Natural killer cell (primary cell): Measurements from ENCODE around the gene RNF186. TPM values are rescaled to one million over a fixed set of nuclear protein-coding genes. Genes with fewer than 3 reads are reported as not detected.

ENCODE experiments used
- ATAC-seq, 3 donors: fragments of 150-1000 bp in 2 of 3; fragments of 200-7000 bp in 1 of 3; cut with Tn5 transposase; 1 replicate in 1 of 3; 2 replicates in 2 of 3; pipeline ENCODE4 v1.10.0; 2021; ENCODE audit warnings: mild to moderate bottlenecking in 2 of 3, moderate library complexity in 2 of 3
- DNase-seq, 2 donors: peaks; one replicate each; pipeline versions ENCODE4 v3.0.0 to v3.0.0-alpha.2; 2013 to 2021; ENCODE audit warnings: mixed read lengths in 1 of 2
- H3K27ac ChIP-seq: one replicate; pipeline ENCODE4 v1.5.1; 2013; ENCODE audit warnings: mild to moderate bottlenecking, low read length
- H3K27me3 ChIP-seq: one replicate; pipeline ENCODE4 v1.6.1; 2013; ENCODE audit warnings: low read length; ENCODE audit not compliant: control insufficient read depth, insufficient read depth
- H3K36me3 ChIP-seq: one replicate; pipeline ENCODE4 v1.6.1; 2013; ENCODE audit warnings: low read length; ENCODE audit not compliant: control insufficient read depth, insufficient read depth
- H3K4me1 ChIP-seq: one replicate; pipeline ENCODE4 v1.6.1; 2013; ENCODE audit warnings: low read length; ENCODE audit not compliant: control insufficient read depth, insufficient read depth
- H3K4me3 ChIP-seq: one replicate; pipeline ENCODE4 v1.5.1; 2013; ENCODE audit warnings: low read length
- H3K9me3 ChIP-seq: one replicate; pipeline ENCODE4 v1.6.1; 2013; ENCODE audit warnings: low read length; ENCODE audit not compliant: control insufficient read depth, insufficient read depth
- H3K27ac Mint-ChIP-seq, 2 donors: one replicate each; pipeline ENCODE4 v1.8.0; 2022; ENCODE audit warnings: mild to moderate bottlenecking in 2 of 2, mixed read lengths in 2 of 2, moderate library complexity in 1 of 2
- H3K27me3 Mint-ChIP-seq, 2 donors: one replicate each; pipeline ENCODE4 v1.8.0; 2022; ENCODE audit warnings: low read depth in 2 of 2, mixed read lengths in 2 of 2
- H3K36me3 Mint-ChIP-seq: one replicate; pipeline ENCODE4 v1.8.0; 2022; ENCODE audit warnings: mixed read lengths
- H3K4me1 Mint-ChIP-seq, 2 donors: one replicate each; pipeline ENCODE4 v1.8.0; 2022; ENCODE audit warnings: mixed read lengths in 2 of 2
- H3K4me3 Mint-ChIP-seq: one replicate; pipeline ENCODE4 v1.8.0; 2022; ENCODE audit warnings: mild to moderate bottlenecking, moderate library complexity, mixed read lengths
- H3K9me3 Mint-ChIP-seq, 2 donors: one replicate each; pipeline ENCODE4 v1.8.0; 2022; ENCODE audit warnings: mixed read lengths in 2 of 2
- WGBS: methylation state at CpG from one replicate; pipeline ENCODE4 v1.1.7; 2013; ENCODE audit warnings: missing lambda C conversion rate; ENCODE audit not compliant: insufficient coverage; 5-methylcytosine and 5-hydroxymethylcytosine counted together
- intact Hi-C: fragments of 100-400 bp; cut with micrococcal nuclease; formaldehyde crosslinking; loops from one replicate; pipeline ENCODE4 v1.14.2; 2022
- total RNA-seq, 4 donors: library from RNA; stranded (reverse); fragments of 120-200 nt in 1 of 4; gene quantifications; one replicate each; pipeline versions ENCODE4 v1.2.3 to v1.2.4, GENCODE V29; 2013 to 2022
- TF ChIP-seq, protein P1 (sequence below): fragments of 200-600 bp; IDR thresholded peaks from one replicate; pipeline ENCODE4 v1.8.0; 2022; ENCODE audit warnings: antibody characterized with exemption

Gene RNF186
- total RNA-seq, 3 donors from 2014 or later (not counting 1 experiment from before 2014, with no cell fraction given), result not detected

DNA sequence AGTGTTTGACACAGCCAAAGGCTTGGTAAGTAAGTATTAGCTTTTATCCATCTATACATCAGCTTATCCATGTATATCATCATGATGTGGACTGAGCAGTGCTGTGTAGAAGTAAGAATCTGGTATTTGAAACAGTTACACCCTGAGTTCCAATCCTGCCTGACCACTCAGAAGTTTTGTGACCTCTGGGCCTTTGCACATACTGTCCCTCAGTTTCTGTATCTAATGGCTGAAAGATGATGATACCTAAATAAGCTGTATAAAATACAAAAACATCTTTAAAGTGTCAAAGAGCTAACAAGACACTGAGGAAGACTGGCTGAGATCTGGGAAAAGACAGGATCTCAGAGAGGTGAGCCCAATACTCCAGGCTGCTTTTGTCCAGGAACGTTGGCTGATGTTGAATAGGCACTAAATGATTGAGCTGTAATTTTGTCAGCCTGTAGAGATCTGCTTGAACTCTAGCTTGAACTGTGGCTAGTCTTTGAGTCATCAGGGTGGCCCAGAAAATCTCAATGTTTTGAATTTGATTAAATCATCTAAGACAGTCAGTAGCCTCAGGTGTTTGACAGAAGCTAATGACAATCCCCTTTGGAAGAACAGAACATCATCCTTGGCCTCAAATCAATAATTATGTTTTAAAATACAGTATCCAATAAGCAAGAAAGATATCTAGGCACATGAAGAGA, 46.9 kb upstream of the RNF186 start:
- ATAC-seq (no peak), DNase-seq (no peak)
- peaks cover 5% of the 10 kb centered on the region for H3K27me3 ChIP-seq
- H3K4me3 ChIP-seq, result no peak overlapping the region
- WGBS, result 85% methylated on average over 1 of the region's 1 CpG
- Mint-ChIP-seq H3K27ac (no peak overlapping the region), H3K9me3 (no peaks in the 10 kb centered on the region), H3K4me1 (no peaks in the 10 kb centered on the region), H3K27me3 (peaks cover 26 to 42% of the 10 kb centered on the region in 2 donors), H3K4me3 (no peak overlapping the region), H3K36me3 (no peaks in the 10 kb centered on the region)
- H3K4me1 ChIP-seq, result no peaks in the 10 kb centered on the region
- TF ChIP-seq, protein P1, sequence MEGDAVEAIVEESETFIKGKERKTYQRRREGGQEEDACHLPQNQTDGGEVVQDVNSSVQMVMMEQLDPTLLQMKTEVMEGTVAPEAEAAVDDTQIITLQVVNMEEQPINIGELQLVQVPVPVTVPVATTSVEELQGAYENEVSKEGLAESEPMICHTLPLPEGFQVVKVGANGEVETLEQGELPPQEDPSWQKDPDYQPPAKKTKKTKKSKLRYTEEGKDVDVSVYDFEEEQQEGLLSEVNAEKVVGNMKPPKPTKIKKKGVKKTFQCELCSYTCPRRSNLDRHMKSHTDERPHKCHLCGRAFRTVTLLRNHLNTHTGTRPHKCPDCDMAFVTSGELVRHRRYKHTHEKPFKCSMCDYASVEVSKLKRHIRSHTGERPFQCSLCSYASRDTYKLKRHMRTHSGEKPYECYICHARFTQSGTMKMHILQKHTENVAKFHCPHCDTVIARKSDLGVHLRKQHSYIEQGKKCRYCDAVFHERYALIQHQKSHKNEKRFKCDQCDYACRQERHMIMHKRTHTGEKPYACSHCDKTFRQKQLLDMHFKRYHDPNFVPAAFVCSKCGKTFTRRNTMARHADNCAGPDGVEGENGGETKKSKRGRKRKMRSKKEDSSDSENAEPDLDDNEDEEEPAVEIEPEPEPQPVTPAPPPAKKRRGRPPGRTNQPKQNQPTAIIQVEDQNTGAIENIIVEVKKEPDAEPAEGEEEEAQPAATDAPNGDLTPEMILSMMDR, result no peak
- no peak overlapping the region for H3K27ac ChIP-seq
- no peaks in the 10 kb centered on the region for H3K9me3 ChIP-seq
- no peaks in the 10 kb centered on the region for H3K36me3 ChIP-seq
- intact Hi-C loops, result no loop called here

DNA sequence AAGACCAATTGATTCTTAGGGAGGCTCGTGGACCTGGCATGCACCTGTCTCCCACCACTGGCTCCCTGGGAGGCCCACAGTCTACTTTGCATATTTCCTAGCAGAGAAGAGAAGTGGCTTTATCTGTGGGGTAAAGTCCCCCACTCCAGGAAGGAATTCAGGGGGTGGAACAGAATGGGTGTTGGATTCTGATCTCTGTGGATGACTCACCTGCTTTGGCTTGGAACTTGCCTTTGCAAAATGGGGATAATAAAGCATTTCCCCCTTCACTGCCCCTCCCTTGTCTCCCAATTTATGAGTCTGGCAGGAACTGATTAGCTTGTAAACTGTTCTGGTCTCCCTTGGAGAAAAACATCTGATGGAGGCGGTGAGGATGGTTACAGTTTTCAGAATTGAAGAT, 46.0 kb upstream of the RNF186 start:
- Mint-ChIP-seq H3K9me3 (no peaks in the 10 kb centered on the region), H3K4me1 (no peaks in the 10 kb centered on the region), H3K4me3 (no peak overlapping the region), H3K36me3 (no peaks in the 10 kb centered on the region), H3K27ac (no peak overlapping the region), H3K27me3 (peaks cover 19 to 34% of the 10 kb centered on the region in 2 donors)
- Histone ChIP-seq H3K27ac (no peak overlapping the region), H3K27me3 (peaks cover 4% of the 10 kb centered on the region), H3K36me3 (no peaks in the 10 kb centered on the region), H3K9me3 (no peaks in the 10 kb centered on the region), H3K4me1 (no peaks in the 10 kb centered on the region), H3K4me3 (no peak overlapping the region)
- no peak for ATAC-seq
- 77% methylated on average over 2 of the region's 2 CpGs for WGBS
- intact Hi-C loops, result no loop called here
- no peak for DNase-seq
- TF ChIP-seq, protein P1, result no peak

DNA sequence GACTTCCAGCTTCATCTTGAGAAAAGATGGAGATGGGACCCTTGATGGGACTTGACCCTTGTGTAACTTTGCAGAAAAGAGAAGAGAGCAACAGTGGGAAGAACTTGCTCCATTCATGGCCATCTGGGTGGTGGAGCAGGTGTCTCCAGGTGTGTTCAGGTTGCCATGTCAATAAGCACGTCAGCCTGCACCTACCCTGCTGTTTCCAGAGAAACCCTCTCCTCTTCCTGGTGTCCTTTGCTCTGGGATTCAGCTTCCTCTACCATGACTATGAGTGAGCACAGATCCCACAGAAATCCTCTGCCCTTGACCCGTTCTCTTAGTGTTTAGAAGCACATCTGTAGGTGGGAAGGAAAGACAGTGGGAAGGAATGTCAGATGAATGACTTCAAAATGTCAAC, 45.3 kb upstream of the RNF186 start:
- no peaks in the 10 kb centered on the region for H3K36me3 Mint-ChIP-seq
- H3K9me3 Mint-ChIP-seq, result no peaks in the 10 kb centered on the region
- TF ChIP-seq, protein P1, result no peak
- H3K27ac ChIP-seq, result no peak overlapping the region
- H3K4me1 Mint-ChIP-seq, result no peaks in the 10 kb centered on the region
- DNase-seq, result no peak
- H3K9me3 ChIP-seq, result no peaks in the 10 kb centered on the region
- H3K4me3 ChIP-seq, result no peak overlapping the region
- H3K4me3 Mint-ChIP-seq, result no peak overlapping the region
- ATAC-seq, result no peak
- H3K27ac Mint-ChIP-seq, result no peak overlapping the region
- peaks cover 4% of the 10 kb centered on the region for H3K27me3 ChIP-seq
- H3K36me3 ChIP-seq, result no peaks in the 10 kb centered on the region
- peaks cover 18 to 28% of the 10 kb centered on the region in 2 donors for H3K27me3 Mint-ChIP-seq
- intact Hi-C loops, result no loop called here
- WGBS, result 78% methylated on average over 2 of the region's 2 CpGs
- H3K4me1 ChIP-seq, result no peaks in the 10 kb centered on the region

DNA sequence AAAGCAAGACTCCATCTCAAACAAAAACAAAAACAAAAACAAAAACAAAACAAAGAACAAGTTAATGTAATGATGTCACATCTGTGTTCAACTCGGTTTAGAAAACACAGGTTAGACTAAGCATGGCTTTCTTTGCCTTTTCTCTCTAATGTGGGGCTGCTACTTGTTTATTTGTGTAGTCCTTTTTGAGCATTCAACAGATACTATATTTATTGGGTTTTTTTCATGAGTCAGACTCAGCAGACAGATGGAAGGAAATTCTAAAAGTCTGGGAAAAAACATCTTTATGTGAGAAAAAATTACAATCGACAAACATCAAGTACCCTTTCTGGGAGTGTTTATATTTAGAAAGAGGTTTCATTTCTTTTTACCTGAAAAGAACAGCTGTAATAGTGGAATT, 44.8 kb upstream of the RNF186 start:
- DNase-seq (no peak), ATAC-seq (no peak)
- H3K4me3 ChIP-seq, result no peak overlapping the region
- no peaks in the 10 kb centered on the region for H3K9me3 ChIP-seq
- Mint-ChIP-seq H3K27ac (no peak overlapping the region), H3K4me1 (no peaks in the 10 kb centered on the region), H3K9me3 (no peaks in the 10 kb centered on the region), H3K36me3 (no peaks in the 10 kb centered on the region), H3K27me3 (peaks cover 18 to 26% of the 10 kb centered on the region in 2 donors), H3K4me3 (no peak overlapping the region)
- no peak overlapping the region for H3K27ac ChIP-seq
- H3K4me1 ChIP-seq, result no peaks in the 10 kb centered on the region
- TF ChIP-seq, protein P1, result no peak
- 94% methylated on average over 2 of the region's 2 CpGs for WGBS
- H3K27me3 ChIP-seq, result peaks cover 2% of the 10 kb centered on the region
- no peaks in the 10 kb centered on the region for H3K36me3 ChIP-seq
- intact Hi-C loops, result no loop called here
